Measurements from ENCODE around the gene KRTAP10-11.

- TF ChIP-seq POLR2A (IDR thresholded peaks at IDR 0.05) (no peak), POLR2AphosphoS5 (IDR thresholded peaks at IDR 0.05) (no peak), CTCF (IDR thresholded peaks at IDR 0.05) (no peak)
Observed at GRCh38 chr21:44613386-44614155, 32.6 kb upstream of the KRTAP10-11 start.

Measured in breast epithelium (tissue), 3 donors.